H1 (cell line): Measurements from ENCODE around the gene GCNA. TPM values are rescaled to one million over a fixed set of nuclear protein-coding genes. Genes with fewer than 3 reads are reported as not detected.

Experiments
- CTCF ChIA-PET: fragments of 300-600 bp; sonication (Branson Sonifier 250); formaldehyde crosslinking; loops from one replicate; lab custom pipeline; 2021; ENCODE audit not compliant: partially characterized antibody; lab: Charles Lee
- POLR2A ChIA-PET: fragments of 300-600 bp; sonication (Branson Sonifier 250); formaldehyde crosslinking; loops from one replicate; lab custom pipeline; 2021; ENCODE audit warnings: inconsistent platforms; ENCODE audit not compliant: partially characterized antibody; lab: Charles Lee
- DNase-seq, 2 experiments: peaks; one replicate each; pipeline versions ENCODE4 v3.0.0 to v3.0.0-alpha.2; 2010 to 2022; ENCODE audit warnings: low spot score in 2 of 2, low read depth in 1 of 2, mixed read lengths in 1 of 2
- FAIRE-seq: peaks from 2 replicates; lab custom pipeline; 2011; peaks lifted over from hg19 to GRCh38; lab: Jason Lieb, UNC
- H2AFZ ChIP-seq: 2 replicates; pipeline ENCODE4 v1.8.1; 2012; ENCODE audit warnings: low read length, inconsistent platforms
- H2AK5ac ChIP-seq: 2 replicates; pipeline ENCODE4 v1.6.1; 2013; ENCODE audit warnings: low read depth, low read length
- H2BK120ac ChIP-seq: replicated peaks from 2 replicates; pipeline ENCODE3; 2013; ENCODE audit warnings: low read depth, low read length, inconsistent platforms
- H2BK12ac ChIP-seq: 2 replicates; pipeline ENCODE4 v1.6.1; 2013; ENCODE audit warnings: low read depth, low read length
- H2BK15ac ChIP-seq: 2 replicates; pipeline ENCODE4 v1.6.1; 2013; ENCODE audit warnings: low read length
- H2BK20ac ChIP-seq: 2 replicates; pipeline ENCODE4 v1.6.1; 2013; ENCODE audit warnings: low read length
- H2BK5ac ChIP-seq: 2 replicates; pipeline ENCODE4 v1.6.1; 2013; ENCODE audit warnings: low read depth, low read length
- H3K14ac ChIP-seq: 2 replicates; pipeline ENCODE4 v1.6.1; 2013; ENCODE audit warnings: inconsistent platforms; ENCODE audit not compliant: insufficient read length
- H3K18ac ChIP-seq: 2 replicates; pipeline ENCODE4 v1.6.1; 2013; ENCODE audit warnings: low read length; ENCODE audit errors: extremely low read depth
- H3K23ac ChIP-seq: 2 replicates; pipeline ENCODE4 v1.6.1; 2013; ENCODE audit warnings: inconsistent platforms; ENCODE audit not compliant: insufficient read length
- H3K23me2 ChIP-seq: 2 replicates; pipeline ENCODE4 v1.6.1; 2013; ENCODE audit warnings: low read depth, low read length
- H3K27ac ChIP-seq: 2 replicates; pipeline ENCODE4 v1.6.1; 2011; ENCODE audit warnings: low read depth, low read length, inconsistent platforms
- H3K27me3 ChIP-seq, 4 experiments: replicated peaks in 1 of 4; 1 replicate in 1 of 4; 2 replicates in 3 of 4; pipeline versions ENCODE4 v1.6.1 to v1.8.1; 2011 to 2013; ENCODE audit warnings: low read length in 3 of 4, mild to moderate bottlenecking in 3 of 4, inconsistent platforms in 2 of 4, mixed read lengths in 2 of 4, moderate library complexity in 1 of 4; ENCODE audit not compliant: control insufficient read depth in 3 of 4, insufficient read depth in 3 of 4; ENCODE audit errors: extremely low read depth in 1 of 4
- H3K36me3 ChIP-seq, 4 experiments: 2 replicates each; pipeline versions ENCODE4 v1.6.1 to v1.8.1; 2011 to 2013; ENCODE audit warnings: mild to moderate bottlenecking in 4 of 4, low read length in 3 of 4, moderate library complexity in 2 of 4, control low read depth in 1 of 4, inconsistent platforms in 1 of 4; ENCODE audit not compliant: insufficient read depth in 4 of 4, control insufficient read depth in 2 of 4
- H3K4ac ChIP-seq: replicated peaks from 2 replicates; pipeline ENCODE3; 2013; ENCODE audit warnings: low read length, low read depth, mixed read lengths, inconsistent platforms; ENCODE audit not compliant: insufficient read length
- H3K4me1 ChIP-seq, 4 experiments: replicated peaks in 1 of 4; 1 replicate in 1 of 4; 2 replicates in 3 of 4; pipeline versions ENCODE4 v1.6.1 to v1.8.1; 2011 to 2013; ENCODE audit warnings: low read length in 3 of 4, inconsistent platforms in 2 of 4, mixed read lengths in 1 of 4; ENCODE audit not compliant: insufficient read depth in 4 of 4, control insufficient read depth in 3 of 4
- H3K4me2 ChIP-seq, 2 experiments: 2 replicates each; pipeline versions ENCODE4 v1.6.1 to v1.8.1; 2011 to 2013; ENCODE audit warnings: low read depth in 2 of 2, low read length in 2 of 2, control low read depth in 1 of 2, inconsistent platforms in 1 of 2, mild to moderate bottlenecking in 1 of 2; ENCODE audit not compliant: insufficient read depth in 1 of 2
- H3K4me3 ChIP-seq, 4 experiments: fragments of 200-600, 300-600 bp in 1 of 4; sonication (generic), shearing (Covaris generic), sonication (Bioruptor Twin) in 1 of 4; 2 replicates each; pipeline versions ENCODE4 v1.5.1 to v1.8.1; 2011 to 2016; ENCODE audit warnings: low read length in 4 of 4, low read depth in 3 of 4, control low read depth in 2 of 4, inconsistent platforms in 2 of 4, mild to moderate bottlenecking in 2 of 4, mixed read lengths in 1 of 4, moderate library complexity in 1 of 4; ENCODE audit not compliant: insufficient read depth in 2 of 4; ENCODE audit errors: extremely low read depth in 1 of 4
- H3K56ac ChIP-seq: replicated peaks from 2 replicates; pipeline ENCODE3; 2013; ENCODE audit warnings: low read depth, mild to moderate bottlenecking, mixed read lengths, low read length, inconsistent platforms; ENCODE audit not compliant: insufficient read length
- H3K79me1 ChIP-seq: 2 replicates; pipeline ENCODE4 v1.6.1; 2013; ENCODE audit warnings: low read depth, low read length, control low read depth
- H3K79me2 ChIP-seq, 2 experiments: 2 replicates each; pipeline versions ENCODE4 v1.6.1 to v1.8.1; 2012 to 2013; ENCODE audit warnings: low read length in 2 of 2, mild to moderate bottlenecking in 2 of 2, inconsistent platforms in 1 of 2; ENCODE audit not compliant: insufficient read depth in 2 of 2, control insufficient read depth in 1 of 2
- H3K9ac ChIP-seq, 4 experiments: replicated peaks in 1 of 4; 1 replicate in 1 of 4; 2 replicates in 3 of 4; pipeline versions ENCODE4 v1.6.1 to v1.8.1; 2011 to 2013; ENCODE audit warnings: low read depth in 3 of 4, low read length in 3 of 4, control low read depth in 2 of 4, mild to moderate bottlenecking in 2 of 4, moderate library complexity in 2 of 4, inconsistent platforms in 1 of 4; ENCODE audit errors: extremely low read depth in 1 of 4
- H3K9me3 ChIP-seq, 2 experiments: 2 replicates each; pipeline versions ENCODE4 v1.6.1 to v1.8.1; 2012 to 2013; ENCODE audit warnings: mild to moderate bottlenecking in 2 of 2, moderate library complexity in 2 of 2, control low read depth in 1 of 2, inconsistent platforms in 1 of 2, low read depth in 1 of 2, low read length in 1 of 2, mixed read lengths in 1 of 2; ENCODE audit not compliant: insufficient read depth in 2 of 2
- H4K20me1 ChIP-seq, 2 experiments: replicated peaks in 1 of 2; 2 replicates each; pipeline versions ENCODE3 to v1.8.1; 2011 to 2013; ENCODE audit warnings: inconsistent platforms in 2 of 2, low read length in 2 of 2, mild to moderate bottlenecking in 1 of 2; ENCODE audit not compliant: insufficient read depth in 2 of 2, control insufficient read depth in 1 of 2
- H4K5ac ChIP-seq: 2 replicates; pipeline ENCODE4 v1.6.1; 2013; ENCODE audit warnings: low read length, low read depth, mixed read lengths, inconsistent platforms; ENCODE audit not compliant: insufficient read length
- H4K8ac ChIP-seq: 2 replicates; pipeline ENCODE4 v1.8.0; 2013; ENCODE audit warnings: mild to moderate bottlenecking, moderate library complexity, low read length, inconsistent platforms; ENCODE audit not compliant: insufficient read depth; ENCODE audit errors: extremely low read depth
- H4K91ac ChIP-seq: replicated peaks from 2 replicates; pipeline ENCODE3; 2013; ENCODE audit warnings: low read length, mixed read lengths, inconsistent platforms; ENCODE audit not compliant: insufficient read length
- CHD1 ChIP-seq: IDR thresholded peaks from 2 replicates; pipeline ENCODE4 v1.6.1; 2012; ENCODE audit warnings: low read depth, low read length, improper control_type of control experiment
- POLR2A ChIP-seq, 2 experiments: IDR thresholded peaks; 1 replicate in 1 of 2; 2 replicates in 1 of 2; pipeline ENCODE4 v1.6.1; 2011; ENCODE audit warnings: low read depth in 2 of 2, low read length in 2 of 2, mild to moderate bottlenecking in 2 of 2; ENCODE audit errors: control extremely low read depth in 1 of 2
- SIX5 ChIP-seq: IDR thresholded peaks from 2 replicates; pipeline ENCODE4 v1.6.1; 2011; ENCODE audit warnings: mild to moderate bottlenecking, low read depth, low read length
- YY1 ChIP-seq: IDR thresholded peaks from 2 replicates; pipeline ENCODE4 v1.6.1; 2011; ENCODE audit warnings: low read depth, mild to moderate bottlenecking, low read length
- ZNF274 ChIP-seq: IDR thresholded peaks from 2 replicates; pipeline ENCODE4 v1.7.0; 2012; ENCODE audit warnings: low read length, borderline replicate concordance; ENCODE audit errors: extremely low read depth
- WGBS, 2 experiments: shearing (Covaris generic) in 1 of 2; methylation state at CpG; one replicate each; pipeline versions ENCODE4 v1.1.6 to v1.1.7; 2013 to 2015; ENCODE audit warnings: low lambda C conversion rate in 2 of 2, mixed read lengths in 2 of 2, inconsistent platforms in 1 of 2, low coverage in 1 of 2, missing lambda C conversion rate in 1 of 2; ENCODE audit not compliant: insufficient replicate concordance in 2 of 2, insufficient coverage in 1 of 2, insufficient read length in 1 of 2; ENCODE audit errors: extremely low coverage in 1 of 2, missing lambda C conversion rate in 1 of 2; 5-methylcytosine and 5-hydroxymethylcytosine counted together
- polyA plus RNA-seq, 7 experiments: library from polyadenylated mRNA; depleted of rRNA in 3 of 7; stranded (reverse) in 5 of 7; unstranded in 2 of 7; fragments of >200 nt in 5 of 7; fragments of 200-250 nt in 2 of 7; gene quantifications; 1 replicate in 5 of 7; 2 replicates in 1 of 7; 4 replicates in 1 of 7; pipeline versions ENCODE4 v1.2.1 to v1.2.3, GENCODE V29; 2011 to 2013; ENCODE audit warnings: missing spikeins in 2 of 7, mixed read lengths in 2 of 7
- total RNA-seq: library from RNA; stranded (reverse); fragmentation: NEBNext Ultra II Directional; extraction: Animal tissue kit (Norgen Biotek cat#: 25700); gene quantifications from 2 replicates; pipeline ENCODE4 v1.2.1, GENCODE V29; 2021

GCNA gene
- total and polyA plus RNA-seq, 2 of the 8 experiments (the other 6 are each of a cell fraction or from before 2014, with no cell fraction given) = 0.41 to 0.95 TPM

- H2AK5ac ChIP-seq = no peak overlapping the region
- no peak overlapping the region for H2BK20ac ChIP-seq
- H3K56ac ChIP-seq = no peak overlapping the region
- H2AFZ ChIP-seq = no peak overlapping the region
- H4K5ac ChIP-seq = no peak overlapping the region
- H3K4me1 ChIP-seq = peaks cover 0 to 3% (median 0%) of the 10 kb centered on the region in 4 experiments; a peak in 1 of 7 replicates
- H3K79me1 ChIP-seq = no peaks in the 10 kb centered on the region
- H3K27me3 ChIP-seq = no peaks in the 10 kb centered on the region
- no peaks in the 10 kb centered on the region for H3K23me2 ChIP-seq
- no peak overlapping the region for H3K18ac ChIP-seq
- TF ChIP-seq ZNF274 = no peak
- TF ChIP-seq SIX5 = no peak
- no peak for TF ChIP-seq POLR2A (IDR thresholded peaks at IDR 0.05; ENCODE audit: control extremely low read depth in 1 of 2, low read depth in 2 of 2, low read length in 2 of 2)
- no peak for TF ChIP-seq CHD1
- no peak for TF ChIP-seq YY1
- ChIA-PET CTCF (interaction anchor here (0.6 to 2.4 kb wide), 5 partner anchors 10 to 58 kb away, joined by 3 to 17 read pairs (median 5); no protein-coding TSS in a partner anchor), POLR2A (no interaction called here)
- WGBS, 2 experiments = 100% methylated on average over 2 of the region's 3 CpGs; no CpG with 5 or more reads in 1 of the 2 experiments
- no peak overlapping the region for H3K4me2 ChIP-seq
- H2BK12ac ChIP-seq = no peak overlapping the region
- no peak for DNase-seq
- H2BK15ac ChIP-seq = no peak overlapping the region
- no peaks in the 10 kb centered on the region for H3K79me2 ChIP-seq
- H3K14ac ChIP-seq = no peak overlapping the region
- H3K9me3 ChIP-seq = no peaks in the 10 kb centered on the region
- H2BK120ac ChIP-seq = no peak overlapping the region
- no peak overlapping the region for H3K27ac ChIP-seq
- no peak overlapping the region for H2BK5ac ChIP-seq
- no peaks in the 10 kb centered on the region for H3K36me3 ChIP-seq
- H4K91ac ChIP-seq = no peak overlapping the region
- H4K8ac ChIP-seq = no peak overlapping the region
- H3K23ac ChIP-seq = no peak overlapping the region
- no peak overlapping the region for H3K4me3 ChIP-seq
- H3K4ac ChIP-seq = no peak overlapping the region
- no peaks in the 10 kb centered on the region for H4K20me1 ChIP-seq
- H3K9ac ChIP-seq = no peak overlapping the region
- no peak for FAIRE-seq
Observed at GRCh38 chrX:71623714-71624113, 45.5 kb downstream of the GCNA start.
